Osteocyte (in vitro differentiated cells): ENCODE data around the gene CACFD1. TPM values are rescaled to one million over a fixed set of nuclear protein-coding genes. Genes with fewer than 3 reads are reported as not detected.

ENCODE experiments used
- DNase-seq: peaks from one replicate; pipeline ENCODE4 v3.0.0; 2021; ENCODE audit warnings: mixed read lengths; ENCODE audit not compliant: unreplicated experiment; ENCODE audit errors: extremely low spot score
- H3K27ac Mint-ChIP-seq: one replicate; pipeline ENCODE4 v1.8.0; 2021; ENCODE audit warnings: mild to moderate bottlenecking, mixed read lengths; ENCODE audit not compliant: unreplicated experiment
- H3K27me3 Mint-ChIP-seq: one replicate; pipeline ENCODE4 v1.8.0; 2021; ENCODE audit warnings: mixed read lengths; ENCODE audit not compliant: unreplicated experiment
- H3K36me3 Mint-ChIP-seq: one replicate; pipeline ENCODE4 v1.8.0; 2021; ENCODE audit warnings: mixed read lengths; ENCODE audit not compliant: unreplicated experiment
- H3K4me1 Mint-ChIP-seq: one replicate; pipeline ENCODE4 v1.8.0; 2021; ENCODE audit warnings: mixed read lengths; ENCODE audit not compliant: unreplicated experiment
- H3K4me3 Mint-ChIP-seq: one replicate; pipeline ENCODE4 v1.8.0; 2021; ENCODE audit warnings: mild to moderate bottlenecking, moderate library complexity, mixed read lengths; ENCODE audit not compliant: unreplicated experiment
- H3K9me3 Mint-ChIP-seq: one replicate; pipeline ENCODE4 v1.8.0; 2021; ENCODE audit warnings: mixed read lengths; ENCODE audit not compliant: unreplicated experiment
- CTCF ChIP-seq: fragments of 200-600 bp; sonication (generic); IDR thresholded peaks from 2 replicates; pipeline ENCODE4 v1.5.0; 2021; ENCODE audit warnings: antibody characterized with exemption, mild to moderate bottlenecking, moderate library complexity
- total RNA-seq: library from RNA; stranded (reverse); gene quantifications from 2 replicates; pipeline ENCODE4 v1.2.1, GENCODE V29; 2021

CACFD1 gene
- total RNA-seq, 1 donor from 2014 or later = 29.3 TPM

DNA sequence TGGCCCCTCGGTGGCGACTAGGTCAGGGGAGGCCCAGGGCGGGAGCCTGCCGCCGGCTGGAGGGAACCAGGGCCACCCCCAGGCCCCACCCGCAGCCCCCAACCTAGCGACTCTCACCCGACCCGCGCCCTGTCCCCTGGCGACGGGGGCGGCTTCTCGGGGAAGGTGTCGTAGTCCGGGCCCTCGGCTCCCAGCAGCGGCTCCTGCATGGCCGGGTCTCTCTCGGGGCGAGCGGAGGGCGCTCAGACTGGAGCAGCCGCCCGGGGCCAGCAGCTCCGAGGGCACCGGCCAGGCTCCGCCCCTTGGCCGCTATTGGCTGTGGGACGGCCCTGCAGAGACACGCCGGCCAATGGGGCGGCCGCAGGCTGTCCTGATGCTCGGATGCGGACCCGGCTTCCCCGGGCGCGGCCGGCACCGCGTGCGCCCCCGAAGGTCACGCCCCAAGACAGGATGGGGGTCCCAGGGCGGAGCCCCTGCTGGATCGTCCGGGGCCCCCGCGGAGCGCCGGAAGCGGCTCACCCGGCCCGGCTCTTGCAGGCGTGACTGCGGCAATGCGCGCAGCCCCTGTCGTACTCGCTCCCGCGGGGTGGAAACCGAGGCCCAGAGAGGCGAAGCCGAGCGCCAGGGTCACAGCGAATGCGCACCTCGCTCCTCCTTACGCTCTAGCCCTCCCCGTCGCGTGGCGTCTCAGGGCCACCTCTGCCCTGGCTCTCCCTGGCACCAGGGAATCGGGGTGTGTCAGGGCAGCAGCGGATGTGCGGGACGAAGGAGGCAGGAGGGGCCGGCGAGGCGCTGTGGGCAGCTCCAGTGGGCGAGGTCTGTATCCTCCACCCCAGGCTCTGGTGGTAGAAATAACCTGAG is 19.3 kb downstream of the CACFD1 start, which contains the start of gene SLC2A6:
Gene SLC2A6, minus strand, starts transcription at position 249 of the 861 bp plus-strand sequence. Its CDS starts 40 bp downstream, at position 209.
- Mint-ChIP-seq H3K4me1 (peaks cover 9% of the 10 kb centered on the region), H3K27ac (no peak within 1 kb of the TSS), H3K4me3 (peak within 1 kb of the TSS; percentile 67), H3K9me3 (no peaks in the 10 kb centered on the region), H3K36me3 (no peaks in the 10 kb centered on the region), H3K27me3 (peaks cover 4% of the 10 kb centered on the region)
- TF ChIP-seq CTCF = no peak
- DNase-seq = peak; percentile 92

GRCh38 chr9:133483611-133484010 is 23.8 kb downstream of the CACFD1 start:
- Mint-ChIP-seq H3K27me3 (peaks cover 4% of the 10 kb centered on the region), H3K9me3 (no peaks in the 10 kb centered on the region), H3K4me1 (peaks cover 9% of the 10 kb centered on the region), H3K36me3 (no peaks in the 10 kb centered on the region), H3K4me3 (no peak overlapping the region), H3K27ac (no peak overlapping the region)
- no peak for TF ChIP-seq CTCF
- DNase-seq = no peak

- no peak for TF ChIP-seq CTCF
- Mint-ChIP-seq H3K4me1 (peaks cover 15% of the 10 kb centered on the region), H3K27me3 (peaks cover 4% of the 10 kb centered on the region), H3K36me3 (no peaks in the 10 kb centered on the region), H3K9me3 (no peaks in the 10 kb centered on the region), H3K27ac (no peak overlapping the region), H3K4me3 (no peak overlapping the region)
- no peak for DNase-seq
Observed at GRCh38 chr9:133484671-133485437, 25.1 kb downstream of the CACFD1 start.

- Mint-ChIP-seq H3K9me3 (no peaks in the 10 kb centered on the region), H3K36me3 (no peaks in the 10 kb centered on the region), H3K27ac (no peak overlapping the region), H3K4me3 (no peak overlapping the region), H3K4me1 (peaks cover 20% of the 10 kb centered on the region), H3K27me3 (peaks cover 4% of the 10 kb centered on the region)
- DNase-seq = no peak
- TF ChIP-seq CTCF = no peak
Observed at GRCh38 chr9:133485531-133486260, 25.9 kb downstream of the CACFD1 start.
